Measurements from ENCODE around the gene LLGL1.

- TF ChIP-seq POLR2AphosphoS5 (IDR thresholded peaks at IDR 0.05; ENCODE audit: low read length) (no peak), YY1 (IDR thresholded peaks at IDR 0.05; ENCODE audit: low read depth, low read length) (no peak), RFX5 (IDR thresholded peaks at IDR 0.05; ENCODE audit: low read depth, low read length) (no peak), CTCF (IDR thresholded peaks at IDR 0.05 in 2 of 3, conservative IDR thresholded peaks at IDR 0.05 in 1 of 3; ENCODE audit: control insufficient read depth in 2 of 3, extremely low read depth in 1 of 3, insufficient read depth in 1 of 3, low read depth in 3 of 3, low read length in 3 of 3) (no peak), EZH2 (IDR thresholded peaks at IDR 0.05; ENCODE audit: borderline replicate concordance, control insufficient read depth, low read depth, low read length) (no peak), POLR2A (IDR thresholded peaks at IDR 0.05; ENCODE audit: low read depth, low read length) (no peak), JUND (IDR thresholded peaks at IDR 0.05; ENCODE audit: low read depth, low read length) (no peak), USF2 (IDR thresholded peaks at IDR 0.05; ENCODE audit: borderline replicate concordance, low read depth, low read length) (no peak), SMC3 (IDR thresholded peaks at IDR 0.05; ENCODE audit: borderline replicate concordance, low read length) (no peak), ATF3 (IDR thresholded peaks at IDR 0.05; ENCODE audit: borderline replicate concordance, extremely low read depth, low read depth, low read length) (no peak), RAD51 (IDR thresholded peaks at IDR 0.05) (no peak)
Measured at GRCh38 chr17:18253187-18253884, 27.9 kb downstream of the LLGL1 start.

Measured in GM12878 (cell line).